DOHH2 (cell line): ENCODE results near the gene EXOC7.

Experiments used
- EZH2phosphoT487 ChIP-seq: fragments of 200-600 bp; sonication (generic); IDR thresholded peaks from 2 replicates; pipeline ENCODE4 v1.6.1; 2017; ENCODE audit warnings: borderline replicate concordance, mild to moderate bottlenecking, antibody characterized with exemption, low read length, moderate library complexity, mixed read lengths
- TF ChIP-seq, protein P1 (sequence below): fragments of 200-600 bp; sonication (generic); IDR thresholded peaks from one replicate; pipeline ENCODE4 v1.5.1; 2014; ENCODE audit warnings: antibody characterized with exemption, mild to moderate bottlenecking, low read depth, low read length; ENCODE audit not compliant: poor library complexity, severe bottlenecking

DNA sequence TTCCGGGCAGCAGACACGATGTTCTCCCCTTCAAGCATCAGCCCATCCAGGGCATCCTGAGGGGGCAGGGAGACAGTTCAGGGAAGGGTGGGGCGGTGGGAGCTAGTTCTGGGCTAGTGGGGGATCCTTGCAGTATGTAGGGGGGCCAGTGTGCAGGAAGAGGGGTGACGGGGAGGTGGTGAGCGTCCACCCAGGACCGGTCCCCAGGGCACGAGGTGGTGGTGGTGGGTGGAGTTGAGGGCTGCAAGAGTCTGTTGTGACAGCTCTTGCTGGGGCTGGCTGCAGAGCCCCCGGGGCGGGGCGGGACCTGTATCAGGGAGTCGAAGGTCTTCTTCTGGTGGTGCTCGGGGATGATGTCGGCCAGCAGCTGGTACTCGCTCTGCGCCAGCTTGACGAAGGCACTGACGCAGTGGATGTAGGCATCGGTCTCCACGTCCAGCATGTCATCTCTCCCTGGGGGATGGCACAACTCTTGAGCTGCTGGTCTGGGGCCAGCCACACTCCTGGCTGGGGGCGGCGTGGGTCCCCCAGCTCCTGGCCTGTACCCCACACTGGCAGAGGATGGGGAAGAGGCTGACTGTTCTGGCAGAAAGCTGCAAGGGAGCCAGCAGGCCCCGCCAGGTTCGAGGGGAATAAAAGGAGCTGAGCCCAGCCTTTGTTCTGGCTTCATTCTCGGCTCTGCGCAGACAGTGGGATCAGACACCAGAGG is 14.6 kb downstream of the EXOC7 start:
- TF ChIP-seq, protein P1, sequence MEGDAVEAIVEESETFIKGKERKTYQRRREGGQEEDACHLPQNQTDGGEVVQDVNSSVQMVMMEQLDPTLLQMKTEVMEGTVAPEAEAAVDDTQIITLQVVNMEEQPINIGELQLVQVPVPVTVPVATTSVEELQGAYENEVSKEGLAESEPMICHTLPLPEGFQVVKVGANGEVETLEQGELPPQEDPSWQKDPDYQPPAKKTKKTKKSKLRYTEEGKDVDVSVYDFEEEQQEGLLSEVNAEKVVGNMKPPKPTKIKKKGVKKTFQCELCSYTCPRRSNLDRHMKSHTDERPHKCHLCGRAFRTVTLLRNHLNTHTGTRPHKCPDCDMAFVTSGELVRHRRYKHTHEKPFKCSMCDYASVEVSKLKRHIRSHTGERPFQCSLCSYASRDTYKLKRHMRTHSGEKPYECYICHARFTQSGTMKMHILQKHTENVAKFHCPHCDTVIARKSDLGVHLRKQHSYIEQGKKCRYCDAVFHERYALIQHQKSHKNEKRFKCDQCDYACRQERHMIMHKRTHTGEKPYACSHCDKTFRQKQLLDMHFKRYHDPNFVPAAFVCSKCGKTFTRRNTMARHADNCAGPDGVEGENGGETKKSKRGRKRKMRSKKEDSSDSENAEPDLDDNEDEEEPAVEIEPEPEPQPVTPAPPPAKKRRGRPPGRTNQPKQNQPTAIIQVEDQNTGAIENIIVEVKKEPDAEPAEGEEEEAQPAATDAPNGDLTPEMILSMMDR = no peak
- TF ChIP-seq EZH2phosphoT487 = no peak
